Measurements from ENCODE around the gene SLC6A16.
"Not testable (repeated sequence)": the region's sequence is repeated elsewhere in the genome, so short reads cannot be mapped to it uniquely, and the experiment has no call there.

Gene SLC6A16

GRCh38 chr19:49328741-49329140 is 3.8 kb upstream of the SLC6A16 start:
- DNase-seq, result no peak

DNA sequence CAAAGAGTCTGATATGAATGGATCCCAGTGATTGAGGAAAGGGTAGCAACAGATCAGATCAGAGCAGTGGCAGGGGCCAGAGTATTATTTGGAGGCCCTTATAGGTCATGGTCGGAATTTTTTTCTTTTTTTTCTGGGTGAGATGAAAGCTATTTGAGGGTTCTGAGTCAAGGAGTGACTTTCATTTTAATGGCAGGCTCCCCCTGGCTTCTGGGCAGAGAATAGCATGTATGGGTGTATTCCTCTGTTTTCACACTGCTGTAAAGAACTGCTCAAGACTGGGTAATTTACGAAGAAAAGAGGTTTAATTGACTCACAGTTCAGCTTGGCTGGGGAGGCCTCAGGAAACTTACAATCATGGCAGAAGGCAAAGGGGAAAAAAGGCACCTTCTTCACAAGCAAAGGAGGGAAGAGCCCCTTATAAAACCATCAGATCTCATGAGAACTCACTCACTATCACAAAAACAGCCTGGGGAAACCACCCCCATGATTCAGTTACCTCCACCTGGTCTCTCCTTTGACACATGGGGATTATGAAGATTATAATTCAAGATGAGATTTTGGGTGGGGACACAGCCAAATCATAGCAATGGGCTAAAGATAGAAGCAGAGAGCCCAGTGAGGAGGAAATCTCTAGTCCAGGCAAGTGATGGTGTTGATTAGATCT is 3.0 kb upstream of the SLC6A16 start:
- DNase-seq, result no peak

- DNase-seq, result no peak
Observed at GRCh38 chr19:49326165-49326704, 1.2 kb upstream of the SLC6A16 start.

DNA sequence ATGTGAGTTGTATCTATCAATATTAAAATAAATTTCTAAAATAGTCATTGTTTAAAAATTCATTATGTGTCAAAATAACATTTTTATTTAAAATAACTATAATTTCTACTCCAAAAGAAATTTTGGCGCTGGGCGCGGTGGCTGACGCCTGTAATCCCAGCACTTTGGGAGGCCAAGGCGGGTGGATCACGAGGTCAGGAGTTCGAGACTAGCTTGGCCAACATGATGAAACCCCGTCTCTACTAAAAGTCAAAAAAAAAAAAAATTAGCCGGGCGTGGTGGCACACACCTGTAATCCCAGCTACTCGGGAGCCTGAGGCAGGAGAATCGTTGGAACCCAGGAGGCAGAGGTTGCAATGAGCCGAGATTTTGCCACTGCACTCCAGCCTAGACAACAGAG is 765 bp upstream of the SLC6A16 start:
- DNase-seq, result not testable (repeated sequence)

DNA sequence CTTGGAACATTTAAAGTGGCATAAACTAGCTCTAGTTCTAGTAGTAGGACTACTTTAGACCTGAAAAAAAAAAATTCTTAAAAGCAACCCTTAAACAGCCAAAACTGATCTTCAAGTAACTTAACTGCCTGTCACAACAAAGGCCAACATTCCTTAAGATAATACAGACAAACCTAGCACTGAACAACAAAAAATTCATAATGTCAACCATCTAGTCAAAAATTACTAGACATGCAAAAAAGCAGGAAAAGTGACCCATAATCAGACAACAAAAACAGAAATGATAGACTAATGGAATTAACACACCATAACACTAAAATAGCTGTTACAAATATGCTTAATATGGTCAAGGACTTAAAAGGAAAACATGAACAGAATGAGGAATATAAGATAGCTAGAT is 6.7 kb downstream of the SLC6A16 start:
- DNase-seq, result no peak

DNA sequence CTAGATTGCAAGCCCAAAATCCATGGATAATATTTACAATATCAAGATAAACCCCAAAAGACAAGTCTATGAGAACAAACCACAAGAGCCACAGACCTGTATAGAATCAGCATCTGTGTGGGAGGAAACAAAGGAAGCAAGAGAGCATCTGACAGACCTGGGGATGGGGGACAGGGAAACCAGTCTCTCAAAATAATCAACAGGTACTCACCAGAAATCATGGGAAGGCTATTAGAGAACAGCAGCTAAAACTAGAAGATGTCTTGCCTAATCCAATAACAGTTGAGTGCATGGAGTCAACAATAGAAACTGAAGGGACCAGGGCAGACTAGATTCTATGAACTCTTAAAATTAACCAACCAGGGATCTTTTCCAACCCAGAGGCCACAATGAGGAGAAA is 8.7 kb downstream of the SLC6A16 start:
- DNase-seq, result no peak

- no peak for DNase-seq
Observed at GRCh38 chr19:49315111-49315510, 9.9 kb downstream of the SLC6A16 start.

DNA sequence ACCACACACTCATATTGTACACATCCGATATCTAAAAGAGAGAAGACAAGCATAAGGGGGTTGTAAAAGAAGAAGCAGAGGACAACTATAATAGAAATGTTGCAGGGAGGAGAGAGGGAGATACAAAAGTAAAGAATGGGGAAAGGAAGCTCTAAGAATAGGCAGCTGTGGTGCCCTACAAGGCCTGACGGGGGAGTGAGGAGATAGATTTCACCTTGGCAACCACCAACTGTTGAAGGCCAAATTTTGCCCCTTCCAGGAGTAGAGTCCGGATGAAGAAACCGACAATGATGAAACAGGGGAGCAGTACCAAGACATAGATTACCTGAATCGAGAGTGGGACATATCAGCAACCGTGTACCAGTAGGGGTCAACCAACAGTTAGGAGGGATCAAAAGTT is 15.9 kb downstream of the SLC6A16 start:
- no peak for DNase-seq

DNA sequence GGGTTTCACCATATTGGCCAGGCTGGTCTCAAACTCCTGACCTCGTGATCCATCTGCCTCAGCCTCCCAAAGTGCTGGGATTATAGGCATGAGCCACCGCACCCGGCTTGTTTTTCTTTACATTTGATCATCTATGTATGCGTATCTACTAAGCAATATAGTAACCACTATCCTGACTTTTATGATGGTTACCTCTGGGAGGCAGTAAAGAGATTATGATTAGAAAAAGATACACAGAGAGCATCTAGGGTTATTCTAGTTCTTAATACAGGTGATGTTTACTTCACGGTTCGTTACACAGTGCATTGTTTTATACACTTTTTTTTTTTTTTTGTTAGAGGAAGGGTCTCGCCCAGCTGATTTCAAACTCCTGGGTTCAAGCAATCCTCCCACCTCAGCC is 18.3 kb downstream of the SLC6A16 start:
- not testable (repeated sequence) for DNase-seq

DNA sequence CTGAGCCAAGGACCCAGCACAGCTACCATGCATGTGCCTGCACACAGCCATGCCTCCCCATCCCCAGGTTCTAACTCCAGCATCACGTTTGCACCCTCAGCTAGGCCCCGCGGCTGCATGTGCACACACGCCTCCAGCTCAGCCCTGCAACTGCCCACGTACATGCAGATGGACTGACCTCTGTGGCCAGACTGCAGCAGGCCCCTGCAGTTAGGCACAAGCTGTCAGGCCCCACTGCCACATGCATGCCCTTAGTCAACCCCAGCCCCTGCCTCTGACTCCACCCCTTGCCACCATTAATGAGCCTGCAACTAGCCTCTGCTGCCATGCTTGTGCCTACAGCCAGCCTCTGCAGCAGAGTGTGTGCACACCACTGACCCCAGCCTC is 23.1 kb downstream of the SLC6A16 start:
- DNase-seq, result no peak

GRCh38 chr19:49301165-49301865 is 23.7 kb downstream of the SLC6A16 start:
- no peak for DNase-seq

DNA sequence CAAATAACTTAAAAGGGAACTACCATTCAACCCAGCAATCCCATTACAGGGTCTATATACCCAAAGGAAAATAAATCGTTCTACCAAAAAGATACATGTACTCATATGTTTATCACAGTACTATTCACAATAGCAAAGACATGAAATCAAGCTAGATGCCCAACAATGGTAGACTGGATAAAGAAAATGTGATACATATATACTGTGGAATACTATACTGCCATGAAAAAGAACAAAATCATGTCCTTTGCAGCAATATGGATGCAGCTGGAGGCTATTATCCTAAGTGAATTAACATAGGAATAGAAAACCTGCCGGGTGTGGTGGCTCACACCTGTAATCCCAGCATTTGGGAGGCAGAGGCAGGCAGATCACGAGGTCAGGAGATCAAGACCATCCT is 26.3 kb downstream of the SLC6A16 start:
- DNase-seq, result not testable (repeated sequence)

DNA sequence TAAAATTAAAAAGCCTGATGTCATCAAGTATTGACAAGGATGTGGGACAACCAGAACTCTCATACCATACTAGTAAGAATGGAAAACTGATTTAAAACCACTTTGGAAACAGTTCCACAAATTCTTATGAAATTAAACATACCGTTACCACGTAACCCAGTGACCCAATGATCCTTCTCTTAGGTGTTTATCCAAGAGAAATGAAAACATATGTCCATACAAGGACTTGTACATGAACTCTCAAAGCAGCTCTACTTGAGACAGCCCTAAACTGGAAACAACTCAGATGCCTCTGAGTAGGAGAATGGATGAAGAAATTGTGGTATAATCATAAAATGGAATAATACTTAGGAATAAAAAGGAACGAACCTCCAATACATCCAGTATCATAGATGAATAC is 27.6 kb downstream of the SLC6A16 start:
- DNase-seq, result no peak

- no peak for DNase-seq
Observed at GRCh38 chr19:49295208-49295880, 29.6 kb downstream of the SLC6A16 start.

DNA sequence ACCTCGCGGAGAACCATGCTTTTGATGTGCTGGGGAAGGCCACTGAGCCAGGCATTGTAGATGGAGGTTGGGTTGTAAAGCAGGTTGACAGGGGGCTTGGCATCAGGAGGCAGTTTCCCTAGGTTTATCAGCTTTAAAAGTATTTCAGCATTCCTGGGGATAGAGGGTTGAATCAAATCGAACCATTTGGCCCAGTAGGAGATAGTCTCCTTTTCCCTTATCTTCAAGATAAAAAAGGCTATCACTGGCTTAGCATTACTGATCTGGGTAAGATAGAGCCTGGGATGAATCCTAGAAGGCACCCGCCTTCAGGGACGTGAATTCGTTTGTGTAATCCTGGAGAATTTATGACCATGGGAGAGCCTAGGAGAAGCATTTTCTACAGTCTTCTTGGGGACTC is 30.6 kb downstream of the SLC6A16 start:
- DNase-seq, result no peak

DNA sequence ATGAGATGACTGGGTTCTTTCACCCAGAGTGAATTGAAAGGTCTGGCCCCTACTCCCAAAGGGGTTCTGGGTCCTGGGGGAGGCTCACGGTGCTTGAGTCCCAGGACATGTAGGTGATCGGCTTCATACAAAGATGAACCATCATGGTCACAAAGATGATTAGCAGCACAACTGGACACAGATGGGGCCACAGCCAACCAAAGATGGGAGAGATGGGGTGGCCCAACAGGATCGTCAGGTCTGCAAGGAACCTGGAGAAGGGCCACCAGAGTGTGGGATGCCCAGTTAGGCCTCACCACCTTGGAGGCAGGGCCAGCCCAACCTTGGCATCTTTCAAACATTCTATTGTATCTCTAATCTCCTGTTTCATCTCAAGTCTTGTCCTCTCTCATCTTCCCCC is 34.5 kb downstream of the SLC6A16 start:
- no peak for DNase-seq

DNA sequence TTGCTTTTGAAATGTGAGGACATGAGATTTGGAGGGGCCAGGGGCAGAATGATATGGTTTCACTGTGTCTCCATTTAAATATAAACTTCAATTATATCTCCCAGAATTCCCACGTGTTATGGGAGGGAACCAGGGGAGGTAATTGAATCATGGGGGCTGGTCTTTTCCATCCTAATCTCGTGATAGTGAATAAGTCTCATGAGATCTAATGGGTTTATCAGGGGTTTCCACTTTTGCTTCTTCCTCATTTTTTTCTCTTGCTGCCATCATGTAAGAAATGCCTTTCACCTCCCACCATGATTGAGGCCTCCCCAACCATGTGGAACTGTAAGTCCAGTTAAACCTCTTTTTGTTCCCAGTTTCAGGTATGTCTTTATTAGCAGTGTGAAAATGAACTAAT is 35.7 kb downstream of the SLC6A16 start:
- not testable (repeated sequence) for DNase-seq

DNA sequence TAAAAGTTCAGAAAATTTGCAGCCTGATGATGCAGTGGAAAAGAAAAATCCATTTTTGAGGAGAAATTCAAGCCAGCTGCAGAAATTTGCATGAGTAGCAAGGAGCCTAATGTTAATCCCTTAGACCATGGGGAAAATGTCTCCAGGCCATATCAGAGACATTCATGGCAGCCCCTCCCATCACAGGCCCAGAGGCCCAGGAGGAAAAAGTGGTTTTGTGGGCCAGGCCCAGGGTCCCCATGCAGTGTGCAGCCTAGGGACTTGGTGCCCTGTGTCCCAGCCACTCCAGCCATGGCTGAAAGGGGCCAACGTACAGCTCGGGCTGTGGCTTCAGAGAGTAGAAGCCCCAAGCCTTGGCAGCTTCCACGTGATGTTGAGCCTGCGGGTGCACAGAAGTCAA is 36.8 kb downstream of the SLC6A16 start:
- DNase-seq, result not testable (repeated sequence)

DNA sequence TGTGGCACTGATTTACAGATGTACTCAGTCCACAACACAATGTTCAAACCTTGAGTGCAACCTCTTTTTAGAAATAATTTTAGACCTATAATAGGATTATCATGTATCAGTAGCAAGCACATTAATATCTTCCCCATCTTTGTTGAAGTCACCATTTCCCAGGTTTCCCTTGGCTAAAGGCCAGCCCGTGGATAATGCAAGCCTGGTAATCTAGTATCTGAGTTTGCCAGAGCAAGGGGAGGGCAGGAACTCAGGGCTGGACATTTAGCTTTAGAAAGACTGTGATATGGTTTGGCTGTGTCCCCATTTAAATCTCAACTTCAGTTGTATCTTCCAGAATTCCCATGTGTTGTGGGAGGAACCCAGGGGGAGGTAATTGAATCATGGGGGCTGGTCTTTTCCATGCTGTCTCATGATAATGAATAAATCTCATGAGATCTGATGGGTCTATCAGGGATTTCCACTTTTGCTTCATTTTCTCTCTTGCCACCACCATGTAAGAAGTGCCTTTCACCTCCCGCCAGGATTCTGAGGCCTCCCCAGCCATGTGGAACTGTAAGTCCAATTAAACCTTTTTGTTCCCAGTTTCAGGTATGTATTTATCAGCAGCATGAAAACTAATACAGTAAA is 37.7 kb downstream of the SLC6A16 start:
- no peak for DNase-seq

DNA sequence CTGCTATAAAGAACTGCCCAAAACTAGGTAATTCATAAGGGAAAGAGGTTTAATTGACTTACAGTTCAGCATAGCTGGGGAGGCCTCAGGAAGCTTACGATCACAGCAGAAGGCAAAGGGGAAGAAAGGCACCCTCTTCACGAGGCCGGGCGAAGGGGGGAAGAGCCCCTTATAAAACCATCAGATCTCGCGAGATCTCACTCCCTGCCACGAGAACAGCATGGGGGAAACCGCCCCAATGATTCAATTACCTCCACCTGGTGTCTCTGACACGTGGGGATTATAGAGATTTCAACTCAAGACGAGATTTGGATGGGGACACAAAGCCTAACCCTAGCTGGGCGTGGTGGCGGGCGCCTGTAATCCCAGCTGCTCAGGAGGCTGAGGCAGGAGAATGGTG is 42.8 kb downstream of the SLC6A16 start:
- no peak for DNase-seq

DNA sequence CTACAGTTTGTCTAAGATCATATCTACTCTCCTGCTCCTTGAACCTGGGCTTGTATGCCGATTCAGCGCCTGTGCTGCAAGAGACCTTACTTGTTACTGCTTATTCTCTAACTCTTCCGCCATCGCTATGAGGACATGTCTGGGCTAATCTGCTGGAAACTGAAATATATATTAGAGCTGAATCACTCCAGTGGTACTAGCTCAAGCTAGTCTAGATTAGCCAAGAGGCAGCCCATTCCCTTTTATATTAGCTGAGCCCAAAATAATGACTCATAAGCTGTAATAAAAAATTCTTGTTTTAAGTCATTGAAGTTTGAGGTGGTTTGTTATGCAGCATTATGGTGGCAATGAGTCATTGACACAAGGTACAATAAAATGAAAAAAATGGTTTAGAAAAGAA is 52.8 kb downstream of the SLC6A16 start:
- DNase-seq, result no peak

- no peak for DNase-seq
Observed at GRCh38 chr19:49271080-49271753, 53.8 kb downstream of the SLC6A16 start.

GRCh38 chr19:49266409-49266808 is 58.6 kb downstream of the SLC6A16 start:
- DNase-seq, result not testable (repeated sequence)

All from cerebellar nuclear complex (tissue), 1 donor.